A549 (cell line): ENCODE measurements around the gene SSNA1.

ENCODE experiments used
- EP300 ChIP-seq, 2 experiments: fragments of >200 bp; sonication (Bioruptor Twin); formaldehyde crosslinking; IDR thresholded peaks; 2 replicates in 1 of 2; 3 replicates in 1 of 2; pipeline ENCODE4 v1.6.1; 2016 to 2017
- FOXS1 ChIP-seq: fragments of 250-450 bp; sonication (Bioruptor Pico); IDR thresholded peaks from 2 replicates; pipeline ENCODE4 v1.5.0; 2020; ENCODE audit warnings: mild to moderate bottlenecking, moderate library complexity
- JUNB ChIP-seq: fragments of >200 bp; sonication (Bioruptor Twin); formaldehyde crosslinking; IDR thresholded peaks from 2 replicates; pipeline ENCODE4 v1.6.1; 2016
- MAZ ChIP-seq: fragments of 150-350 bp; IDR thresholded peaks from 2 replicates; pipeline ENCODE4 v1.6.1; 2014; ENCODE audit warnings: antibody characterized with exemption, low read depth, low read length, borderline replicate concordance
- RAD21 ChIP-seq, 2 experiments: fragments of >200 bp in 1 of 2; sonication (Bioruptor Twin) in 1 of 2; formaldehyde crosslinking in 1 of 2; IDR thresholded peaks in 1 of 2; conservative IDR thresholded peaks in 1 of 2; 2 replicates in 1 of 2; 3 replicates in 1 of 2; pipeline ENCODE4 v1.6.1; 2012 to 2018; ENCODE audit warnings: inconsistent platforms in 1 of 2
- TF ChIP-seq, protein P1 (sequence below): fragments of 450-650 bp; IDR thresholded peaks from 2 replicates; pipeline ENCODE4 v1.6.1; 2014; ENCODE audit warnings: antibody characterized with exemption
- TF ChIP-seq, protein P2 (sequence below): fragments of >200 bp; sonication (Bioruptor Twin); formaldehyde crosslinking; IDR thresholded peaks from 3 replicates; pipeline ENCODE4 v1.5.1; 2016

DNA sequence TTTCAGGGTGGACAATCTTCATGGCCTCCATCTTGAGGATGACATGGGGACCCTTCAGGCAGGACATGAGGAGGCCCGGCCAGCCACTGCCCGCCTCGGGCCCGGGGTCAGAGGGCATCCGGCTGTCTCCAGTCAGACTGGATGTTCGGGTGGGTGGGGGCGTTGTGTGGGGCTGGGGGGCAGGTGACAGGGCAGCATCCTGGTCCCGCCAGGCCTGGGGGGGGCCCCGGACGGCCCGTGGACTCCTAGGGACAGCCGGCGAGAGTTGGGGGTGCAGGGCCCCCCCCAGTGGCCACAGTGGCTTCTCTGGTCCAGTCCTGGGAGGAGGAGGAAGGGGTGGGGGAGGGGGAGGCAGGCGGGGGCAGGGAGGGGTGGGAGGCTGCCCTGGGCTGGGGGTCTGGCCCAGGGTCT is 32.6 kb downstream of the SSNA1 start:
- TF ChIP-seq MAZ (no peak), JUNB (no peak), FOXS1 (no peak), EP300 (IDR thresholded peaks at IDR 0.05) (no peak), RAD21 (conservative IDR thresholded peaks at IDR 0.05 in 1 of 2, IDR thresholded peaks at IDR 0.05 in 1 of 2) (no peak)
- TF ChIP-seq, protein P1, sequence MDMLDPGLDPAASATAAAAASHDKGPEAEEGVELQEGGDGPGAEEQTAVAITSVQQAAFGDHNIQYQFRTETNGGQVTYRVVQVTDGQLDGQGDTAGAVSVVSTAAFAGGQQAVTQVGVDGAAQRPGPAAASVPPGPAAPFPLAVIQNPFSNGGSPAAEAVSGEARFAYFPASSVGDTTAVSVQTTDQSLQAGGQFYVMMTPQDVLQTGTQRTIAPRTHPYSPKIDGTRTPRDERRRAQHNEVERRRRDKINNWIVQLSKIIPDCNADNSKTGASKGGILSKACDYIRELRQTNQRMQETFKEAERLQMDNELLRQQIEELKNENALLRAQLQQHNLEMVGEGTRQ, result no peak
- TF ChIP-seq, protein P2, sequence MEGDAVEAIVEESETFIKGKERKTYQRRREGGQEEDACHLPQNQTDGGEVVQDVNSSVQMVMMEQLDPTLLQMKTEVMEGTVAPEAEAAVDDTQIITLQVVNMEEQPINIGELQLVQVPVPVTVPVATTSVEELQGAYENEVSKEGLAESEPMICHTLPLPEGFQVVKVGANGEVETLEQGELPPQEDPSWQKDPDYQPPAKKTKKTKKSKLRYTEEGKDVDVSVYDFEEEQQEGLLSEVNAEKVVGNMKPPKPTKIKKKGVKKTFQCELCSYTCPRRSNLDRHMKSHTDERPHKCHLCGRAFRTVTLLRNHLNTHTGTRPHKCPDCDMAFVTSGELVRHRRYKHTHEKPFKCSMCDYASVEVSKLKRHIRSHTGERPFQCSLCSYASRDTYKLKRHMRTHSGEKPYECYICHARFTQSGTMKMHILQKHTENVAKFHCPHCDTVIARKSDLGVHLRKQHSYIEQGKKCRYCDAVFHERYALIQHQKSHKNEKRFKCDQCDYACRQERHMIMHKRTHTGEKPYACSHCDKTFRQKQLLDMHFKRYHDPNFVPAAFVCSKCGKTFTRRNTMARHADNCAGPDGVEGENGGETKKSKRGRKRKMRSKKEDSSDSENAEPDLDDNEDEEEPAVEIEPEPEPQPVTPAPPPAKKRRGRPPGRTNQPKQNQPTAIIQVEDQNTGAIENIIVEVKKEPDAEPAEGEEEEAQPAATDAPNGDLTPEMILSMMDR, result no peak
